Measurements from ENCODE around the gene PALLD. TPM values are rescaled to one million over a fixed set of nuclear protein-coding genes. Genes with fewer than 3 reads are reported as not detected.

The PALLD gene
- total RNA-seq, 1 donor from 2014 or later = 239 TPM

GRCh38 chr4:168759959-168760527 lies 263.2 kb downstream of the PALLD start:
- DNase-seq (ENCODE audit: low spot score) = no peak

- no peak for DNase-seq (ENCODE audit: low spot score)
Observed at GRCh38 chr4:168761066-168761465, 264.2 kb downstream of the PALLD start.

GRCh38 chr4:168765322-168765721 lies 268.5 kb downstream of the PALLD start:
- DNase-seq (ENCODE audit: low spot score) = no peak

- DNase-seq (ENCODE audit: low spot score) = no peak
Observed at GRCh38 chr4:168765726-168766125, 268.9 kb downstream of the PALLD start.

GRCh38 chr4:168766604-168767316 lies 269.9 kb downstream of the PALLD start:
- DNase-seq (ENCODE audit: low spot score) = no peak

GRCh38 chr4:168769416-168769815 lies 272.6 kb downstream of the PALLD start:
- DNase-seq (ENCODE audit: low spot score) = no peak

GRCh38 chr4:168769837-168770236 lies 273.0 kb downstream of the PALLD start:
- DNase-seq (ENCODE audit: low spot score) = no peak

GRCh38 chr4:168771251-168771650 lies 274.4 kb downstream of the PALLD start:
- DNase-seq (ENCODE audit: low spot score) = no peak

GRCh38 chr4:168773388-168774195 lies 276.7 kb downstream of the PALLD start:
- DNase-seq (ENCODE audit: low spot score) = no peak

GRCh38 chr4:168776382-168776781 lies 279.5 kb downstream of the PALLD start:
- no peak for DNase-seq (ENCODE audit: low spot score)

GRCh38 chr4:168777277-168777965 lies 280.6 kb downstream of the PALLD start:
- DNase-seq (ENCODE audit: low spot score) = no peak

- no peak for DNase-seq (ENCODE audit: low spot score)
Observed at GRCh38 chr4:168781341-168781740, 284.5 kb downstream of the PALLD start.

- DNase-seq (ENCODE audit: low spot score) = no peak
Observed at GRCh38 chr4:168781926-168782325, 285.1 kb downstream of the PALLD start.

- DNase-seq (ENCODE audit: low spot score) = no peak
Observed at GRCh38 chr4:168782439-168782838, 285.6 kb downstream of the PALLD start.

- DNase-seq (ENCODE audit: low spot score) = no peak
Observed at GRCh38 chr4:168784786-168785461, 288.1 kb downstream of the PALLD start.

- no peak for DNase-seq (ENCODE audit: low spot score)
Observed at GRCh38 chr4:168787334-168787733, 290.5 kb downstream of the PALLD start.

GRCh38 chr4:168787801-168788595 lies 291.1 kb downstream of the PALLD start:
- no peak for DNase-seq (ENCODE audit: low spot score)

GRCh38 chr4:168790898-168791297 lies 294.0 kb downstream of the PALLD start:
- no peak for DNase-seq (ENCODE audit: low spot score)

- DNase-seq (ENCODE audit: low spot score) = no peak
Observed at GRCh38 chr4:168791376-168791775, 294.5 kb downstream of the PALLD start.

GRCh38 chr4:168793542-168793941 lies 296.7 kb downstream of the PALLD start:
- DNase-seq (ENCODE audit: low spot score) = no peak

All from ureter (tissue), 1 donor.